Fibroblast of lung (primary cell): ENCODE data around the gene SLC6A11.

ENCODE experiments used
- CTCF ChIP-seq, 2 donors: IDR thresholded peaks in 1 of 2; conservative IDR thresholded peaks in 1 of 2; 1 replicate in 1 of 2; 2 replicates in 1 of 2; pipeline ENCODE4 v1.5.1; 2011 to 2012; ENCODE audit warnings: low read length in 2 of 2, control low read depth in 1 of 2, inconsistent platforms in 1 of 2, low read depth in 1 of 2, mild to moderate bottlenecking in 1 of 2
- EZH2 ChIP-seq: IDR thresholded peaks from 2 replicates; pipeline ENCODE4 v1.5.1; 2012; ENCODE audit warnings: low read length, control low read depth, mild to moderate bottlenecking; ENCODE audit errors: missing control alignments

- TF ChIP-seq CTCF (conservative IDR thresholded peaks at IDR 0.05 in 1 of 2, IDR thresholded peaks at IDR 0.05 in 1 of 2; ENCODE audit: low read depth in 1 of 2, low read length in 2 of 2) (no peak), EZH2 (no peak)
These were observed 142.1 kb downstream of the SLC6A11 start for GRCh38 chr3:10957976-10958749.
